ENCODE measurements around the gene SPSB1. TPM values are rescaled to one million over a fixed set of nuclear protein-coding genes. Genes with fewer than 3 reads are reported as not detected.

SPSB1 gene
- total and polyA plus RNA-seq, 8 donors, result 2.3 to 28.7 (median 14.9) TPM

- 79 to 86% (median 80%) methylated on average over 11 of the region's 11 CpGs for WGBS, 5 donors
- Histone ChIP-seq H3K27me3 (no peaks in the 10 kb centered on the region), H3K4me3 (no peak overlapping the region), H3K9me3 (no peaks in the 10 kb centered on the region), H3K36me3 (peaks cover 0 to 40% (median 36%) of the 10 kb centered on the region in 4 donors), H3K27ac (no peak overlapping the region), H3K4me1 (peaks cover 8 to 28% (median 16%) of the 10 kb centered on the region in 4 donors)
- TF ChIP-seq POLR2A (IDR thresholded peaks at IDR 0.05) (no peak), POLR2AphosphoS5 (IDR thresholded peaks at IDR 0.05) (no peak), EP300 (IDR thresholded peaks at IDR 0.05) (no peak), CTCF (IDR thresholded peaks at IDR 0.05) (no peak)
- DNase-seq, result no peak
- intact Hi-C loops (cut with DNase I; ENCODE audit: low total_unique reads), result no loop called here
Measured at GRCh38 chr1:9271283-9271682, 21.4 kb upstream of the SPSB1 start.

- H3K4me1 ChIP-seq, result peaks cover 3 to 25% (median 10%) of the 10 kb centered on the region in 4 donors
- no peak overlapping the region for H3K27ac ChIP-seq
- H3K9me3 ChIP-seq, result no peaks in the 10 kb centered on the region
- H3K27me3 ChIP-seq, result no peaks in the 10 kb centered on the region
- H3K4me3 ChIP-seq, result no peak overlapping the region
- intact Hi-C loops (cut with DNase I; ENCODE audit: low total_unique reads), result no loop called here
- no peak for DNase-seq
- no peak for TF ChIP-seq POLR2A (IDR thresholded peaks at IDR 0.05)
- no peak for TF ChIP-seq POLR2AphosphoS5 (IDR thresholded peaks at IDR 0.05)
- TF ChIP-seq EP300 (IDR thresholded peaks at IDR 0.05), result no peak
- TF ChIP-seq CTCF (IDR thresholded peaks at IDR 0.05), result no peak
- 91 to 93% (median 92%) methylated on average over 21 to 24 of the region's 24 CpGs for WGBS, 5 donors
- peaks cover 0 to 37% (median 35%) of the 10 kb centered on the region in 4 donors for H3K36me3 ChIP-seq
Measured at GRCh38 chr1:9271861-9272595, 20.7 kb upstream of the SPSB1 start.

GRCh38 chr1:9273177-9273576 is 19.5 kb upstream of the SPSB1 start:
- Histone ChIP-seq H3K27me3 (no peaks in the 10 kb centered on the region), H3K4me3 (no peak overlapping the region), H3K27ac (no peak overlapping the region), H3K4me1 (peaks cover 0 to 20% (median 5%) of the 10 kb centered on the region in 4 donors), H3K36me3 (peaks cover 0 to 37% (median 29%) of the 10 kb centered on the region in 4 donors), H3K9me3 (no peaks in the 10 kb centered on the region)
- 77 to 87% (median 80%) methylated on average over 9 to 11 of the region's 11 CpGs for WGBS, 5 donors
- intact Hi-C loops (cut with DNase I; ENCODE audit: low total_unique reads), result no loop called here
- TF ChIP-seq POLR2AphosphoS5 (IDR thresholded peaks at IDR 0.05), result no peak
- no peak for TF ChIP-seq CTCF (IDR thresholded peaks at IDR 0.05)
- TF ChIP-seq POLR2A (IDR thresholded peaks at IDR 0.05), result no peak
- TF ChIP-seq EP300 (IDR thresholded peaks at IDR 0.05), result no peak
- DNase-seq, result no peak

GRCh38 chr1:9275161-9275560 is 17.5 kb upstream of the SPSB1 start:
- no peak for DNase-seq
- H3K27ac ChIP-seq, result no peak overlapping the region
- 65 to 85% (median 73%) methylated on average over 10 of the region's 10 CpGs for WGBS, 5 donors
- TF ChIP-seq EP300 (IDR thresholded peaks at IDR 0.05) (no peak), POLR2A (IDR thresholded peaks at IDR 0.05) (no peak), POLR2AphosphoS5 (IDR thresholded peaks at IDR 0.05) (no peak), CTCF (IDR thresholded peaks at IDR 0.05) (no peak)
- H3K4me3 ChIP-seq, result no peak overlapping the region
- peaks cover 0 to 17% (median 11%) of the 10 kb centered on the region in 4 donors for H3K36me3 ChIP-seq
- H3K27me3 ChIP-seq, result no peaks in the 10 kb centered on the region
- H3K4me1 ChIP-seq, result peaks cover 0 to 36% (median 7%) of the 10 kb centered on the region in 4 donors
- no peaks in the 10 kb centered on the region for H3K9me3 ChIP-seq
- intact Hi-C loops (cut with DNase I; ENCODE audit: low total_unique reads), result no loop called here

Data from stomach (tissue), 9 donors.